H9 (cell line): ENCODE measurements around the gene TRABD2B. TPM values are rescaled to one million over a fixed set of nuclear protein-coding genes. Genes with fewer than 3 reads are reported as not detected.

Experiments
- DNase-seq: peaks from one replicate; pipeline ENCODE4 v3.0.0-alpha.2; 2017
- H2AFZ ChIP-seq: one replicate; pipeline ENCODE4 v1.6.1; 2013; ENCODE audit warnings: mild to moderate bottlenecking, low read length, control low read depth, moderate library complexity
- H2AK5ac ChIP-seq: 2 replicates; pipeline ENCODE4 v1.6.1; 2013; ENCODE audit warnings: low read length, control low read depth, mixed read lengths; ENCODE audit not compliant: insufficient read length
- H2BK120ac ChIP-seq: one replicate; pipeline ENCODE4 v1.6.1; 2013; ENCODE audit warnings: low read depth, mild to moderate bottlenecking, low read length, control low read depth, inconsistent platforms; ENCODE audit not compliant: poor library complexity, severe bottlenecking
- H2BK12ac ChIP-seq: 2 replicates; pipeline ENCODE4 v1.6.1; 2013; ENCODE audit warnings: low read length, control low read depth, mixed read lengths, low read depth; ENCODE audit not compliant: insufficient read length
- H2BK15ac ChIP-seq: 2 replicates; pipeline ENCODE4 v1.6.1; 2013; ENCODE audit warnings: low read depth, low read length, control low read depth
- H2BK20ac ChIP-seq: one replicate; pipeline ENCODE4 v1.6.1; 2013; ENCODE audit warnings: low read depth, mild to moderate bottlenecking, low read length, control low read depth, inconsistent platforms; ENCODE audit not compliant: poor library complexity, severe bottlenecking
- H2BK5ac ChIP-seq: 2 replicates; pipeline ENCODE4 v1.6.1; 2013; ENCODE audit warnings: low read length, control low read depth, mixed read lengths; ENCODE audit not compliant: insufficient read length
- H3K14ac ChIP-seq: 2 replicates; pipeline ENCODE4 v1.6.1; 2013; ENCODE audit warnings: low read length, control low read depth; ENCODE audit not compliant: insufficient read depth
- H3K18ac ChIP-seq: 2 replicates; pipeline ENCODE4 v1.6.1; 2013; ENCODE audit warnings: low read depth, mild to moderate bottlenecking, mixed read lengths, low read length, control low read depth; ENCODE audit not compliant: insufficient read length
- H3K23ac ChIP-seq: 2 replicates; pipeline ENCODE4 v1.6.1; 2013; ENCODE audit warnings: low read length, control low read depth, mixed read lengths, low read depth; ENCODE audit not compliant: insufficient read length
- H3K23me2 ChIP-seq: 2 replicates; pipeline ENCODE4 v1.6.1; 2013; ENCODE audit warnings: low read depth, mild to moderate bottlenecking, mixed read lengths, low read length, control low read depth; ENCODE audit not compliant: insufficient read length, poor library complexity, severe bottlenecking
- H3K27ac ChIP-seq: 2 replicates; pipeline ENCODE4 v1.5.1; 2013; ENCODE audit warnings: low read length, control low read depth, mixed read lengths, low read depth; ENCODE audit not compliant: insufficient read length
- H3K27me3 ChIP-seq: 2 replicates; pipeline ENCODE4 v1.6.1; 2013; ENCODE audit warnings: low read length, control low read depth, inconsistent platforms; ENCODE audit not compliant: insufficient read depth
- H3K4ac ChIP-seq: 2 replicates; pipeline ENCODE4 v1.6.1; 2013; ENCODE audit warnings: low read depth, mild to moderate bottlenecking, control low read depth, inconsistent platforms, low read length, moderate library complexity
- H3K4me1 ChIP-seq: 2 replicates; pipeline ENCODE4 v1.6.1; 2013; ENCODE audit warnings: low read length, control low read depth, inconsistent platforms; ENCODE audit not compliant: insufficient read depth
- H3K4me2 ChIP-seq: 2 replicates; pipeline ENCODE4 v1.6.1; 2013; ENCODE audit warnings: low read length, control low read depth, mixed read lengths; ENCODE audit not compliant: insufficient read length, insufficient read depth
- H3K56ac ChIP-seq: 2 replicates; pipeline ENCODE4 v1.6.1; 2013; ENCODE audit warnings: low read depth, mild to moderate bottlenecking, mixed read lengths, low read length, control low read depth; ENCODE audit not compliant: insufficient read length
- H3K79me1 ChIP-seq: 2 replicates; pipeline ENCODE4 v1.6.1; 2013; ENCODE audit warnings: low read depth, mild to moderate bottlenecking, moderate library complexity, low read length, control low read depth, inconsistent platforms; ENCODE audit not compliant: insufficient read depth, poor library complexity, severe bottlenecking
- H3K79me2 ChIP-seq: 2 replicates; pipeline ENCODE4 v1.6.1; 2013; ENCODE audit warnings: low read length, control low read depth, inconsistent platforms; ENCODE audit not compliant: insufficient read depth
- H3K9ac ChIP-seq: 2 replicates; pipeline ENCODE4 v1.6.1; 2013; ENCODE audit warnings: low read length, control low read depth, mixed read lengths; ENCODE audit not compliant: insufficient read length; ENCODE audit errors: extremely low read depth
- H3K9me3 ChIP-seq: one replicate; pipeline ENCODE4 v1.6.1; 2013; ENCODE audit warnings: low read depth, low read length, inconsistent platforms; ENCODE audit not compliant: control insufficient read depth
- H3T11ph ChIP-seq: one replicate; pipeline ENCODE4 v1.6.1; 2013; ENCODE audit warnings: mild to moderate bottlenecking, low read length, control low read depth, inconsistent platforms
- H4K20me1 ChIP-seq: one replicate; pipeline ENCODE4 v1.6.1; 2013; ENCODE audit not compliant: control insufficient read depth, insufficient read length, insufficient read depth
- H4K5ac ChIP-seq: 2 replicates; pipeline ENCODE4 v1.6.1; 2013; ENCODE audit warnings: low read depth, mild to moderate bottlenecking, mixed read lengths, low read length, control low read depth; ENCODE audit not compliant: insufficient read length
- H4K8ac ChIP-seq: replicated peaks from 2 replicates; pipeline ENCODE4 v1.6.1; 2013; ENCODE audit warnings: low read length, control low read depth, mixed read lengths, low read depth; ENCODE audit not compliant: insufficient read length
- H4K91ac ChIP-seq: 2 replicates; pipeline ENCODE4 v1.6.1; 2013; ENCODE audit warnings: low read depth, mild to moderate bottlenecking, moderate library complexity, mixed read lengths, low read length, control low read depth; ENCODE audit not compliant: insufficient read length
- H3K27ac Mint-ChIP-seq, 3 experiments: 2 replicates in 2 of 3; 3 replicates in 1 of 3; pipeline ENCODE4 v1.8.0; 2020 to 2021; ENCODE audit warnings: mixed read lengths in 3 of 3, mild to moderate bottlenecking in 1 of 3, moderate library complexity in 1 of 3
- H3K27me3 Mint-ChIP-seq: 2 replicates; pipeline ENCODE4 v1.8.0; 2021; ENCODE audit warnings: low read depth, mild to moderate bottlenecking, moderate library complexity, mixed read lengths
- H3K36me3 Mint-ChIP-seq, 3 experiments: 2 replicates in 2 of 3; 3 replicates in 1 of 3; pipeline ENCODE4 v1.8.0; 2020 to 2021; ENCODE audit warnings: low read depth in 3 of 3, mixed read lengths in 3 of 3; ENCODE audit not compliant: insufficient read depth in 1 of 3
- H3K4me1 Mint-ChIP-seq, 2 experiments: 2 replicates each; pipeline ENCODE4 v1.8.0; 2020; ENCODE audit warnings: mixed read lengths in 2 of 2
- H3K4me3 Mint-ChIP-seq, 2 experiments: 2 replicates in 1 of 2; 3 replicates in 1 of 2; pipeline ENCODE4 v1.8.0; 2020 to 2021; ENCODE audit warnings: mild to moderate bottlenecking in 2 of 2, mixed read lengths in 2 of 2, moderate library complexity in 1 of 2
- H3K9me3 Mint-ChIP-seq, 2 experiments: 2 replicates in 1 of 2; 3 replicates in 1 of 2; pipeline ENCODE4 v1.8.0; 2020; ENCODE audit warnings: mild to moderate bottlenecking in 2 of 2, mixed read lengths in 2 of 2, moderate library complexity in 1 of 2
- WGBS: extraction: QIAGEN DNeasy Blood & Tissue Kit; methylation state at CpG from one replicate; pipeline ENCODE4 v1.1.7; 2013; ENCODE audit warnings: missing lambda C conversion rate, low lambda C conversion rate, mixed read lengths; ENCODE audit not compliant: insufficient read length; ENCODE audit errors: extremely low coverage; 5-methylcytosine and 5-hydroxymethylcytosine counted together
- total RNA-seq: library from RNA; stranded (reverse); gene quantifications from 2 replicates; pipeline ENCODE4 v1.2.1, GENCODE V29; 2021
- TF ChIP-seq, protein P1 (sequence below): fragments of 200-600 bp; sonication (generic); conservative IDR thresholded peaks from 3 replicates; pipeline ENCODE4 v1.8.0; 2021; ENCODE audit warnings: antibody characterized with exemption, mild to moderate bottlenecking

Gene TRABD2B
- total RNA-seq, 1 experiment from 2014 or later: 2.3 TPM

DNA sequence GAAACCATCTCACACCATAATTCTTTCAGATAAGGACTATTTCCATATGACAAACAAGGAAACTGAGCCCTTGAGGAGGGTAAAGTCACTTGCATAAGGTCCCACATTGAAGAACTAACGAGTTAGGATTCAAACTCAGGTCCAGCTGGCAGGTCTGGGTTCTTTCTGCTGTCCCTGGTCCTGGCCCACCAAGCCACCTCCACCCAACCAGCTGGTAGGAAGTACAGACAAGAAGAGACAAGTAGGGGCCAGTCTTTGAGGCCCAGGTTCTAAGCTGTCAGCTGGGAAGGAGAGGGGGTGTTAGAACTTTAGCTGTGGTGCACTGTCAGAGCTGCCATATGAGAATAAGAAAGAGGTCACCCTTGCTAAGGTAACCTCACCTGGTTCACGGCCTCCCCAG is 188.6 kb downstream of the TRABD2B start:
- H3K36me3 Mint-ChIP-seq: no peaks in the 10 kb centered on the region
- H2BK12ac ChIP-seq: no peak overlapping the region
- H2AK5ac ChIP-seq: no peak overlapping the region
- H3K23ac ChIP-seq: no peak overlapping the region
- H3K56ac ChIP-seq: no peak overlapping the region
- H4K91ac ChIP-seq: no peak overlapping the region
- no peak overlapping the region for H3K9ac ChIP-seq
- H2BK5ac ChIP-seq: no peak overlapping the region
- H3K4me3 Mint-ChIP-seq: no peak overlapping the region
- TF ChIP-seq, protein P1, sequence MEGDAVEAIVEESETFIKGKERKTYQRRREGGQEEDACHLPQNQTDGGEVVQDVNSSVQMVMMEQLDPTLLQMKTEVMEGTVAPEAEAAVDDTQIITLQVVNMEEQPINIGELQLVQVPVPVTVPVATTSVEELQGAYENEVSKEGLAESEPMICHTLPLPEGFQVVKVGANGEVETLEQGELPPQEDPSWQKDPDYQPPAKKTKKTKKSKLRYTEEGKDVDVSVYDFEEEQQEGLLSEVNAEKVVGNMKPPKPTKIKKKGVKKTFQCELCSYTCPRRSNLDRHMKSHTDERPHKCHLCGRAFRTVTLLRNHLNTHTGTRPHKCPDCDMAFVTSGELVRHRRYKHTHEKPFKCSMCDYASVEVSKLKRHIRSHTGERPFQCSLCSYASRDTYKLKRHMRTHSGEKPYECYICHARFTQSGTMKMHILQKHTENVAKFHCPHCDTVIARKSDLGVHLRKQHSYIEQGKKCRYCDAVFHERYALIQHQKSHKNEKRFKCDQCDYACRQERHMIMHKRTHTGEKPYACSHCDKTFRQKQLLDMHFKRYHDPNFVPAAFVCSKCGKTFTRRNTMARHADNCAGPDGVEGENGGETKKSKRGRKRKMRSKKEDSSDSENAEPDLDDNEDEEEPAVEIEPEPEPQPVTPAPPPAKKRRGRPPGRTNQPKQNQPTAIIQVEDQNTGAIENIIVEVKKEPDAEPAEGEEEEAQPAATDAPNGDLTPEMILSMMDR: no peak
- no peaks in the 10 kb centered on the region for H3K79me1 ChIP-seq
- H3K9me3 Mint-ChIP-seq: no peaks in the 10 kb centered on the region
- no peak overlapping the region for H3K18ac ChIP-seq
- no peaks in the 10 kb centered on the region; the same call in 1 of the 2 replicates for H3K27me3 Mint-ChIP-seq
- H3K23me2 ChIP-seq: no peaks in the 10 kb centered on the region
- no peak overlapping the region for H2BK15ac ChIP-seq
- no peak overlapping the region for H3K4me2 ChIP-seq
- no peak overlapping the region for H2BK20ac ChIP-seq
- H2BK120ac ChIP-seq: no peak overlapping the region
- H4K20me1 ChIP-seq: no peaks in the 10 kb centered on the region
- no peak overlapping the region for H3T11ph ChIP-seq
- no peak overlapping the region for H2AFZ ChIP-seq
- H3K4me1 ChIP-seq: no peaks in the 10 kb centered on the region
- DNase-seq: no peak
- no peaks in the 10 kb centered on the region for H3K79me2 ChIP-seq
- no CpG with 5 or more reads among the region's 2 CpGs for WGBS
- H3K14ac ChIP-seq: no peak overlapping the region
- H4K5ac ChIP-seq: no peak overlapping the region
- H3K27me3 ChIP-seq: no peaks in the 10 kb centered on the region
- H3K4me1 Mint-ChIP-seq: peaks cover 15 to 26% of the 10 kb centered on the region in 2 experiments
- no peak overlapping the region for H3K27ac ChIP-seq
- no peak overlapping the region for H3K4ac ChIP-seq
- no peak overlapping the region for H3K27ac Mint-ChIP-seq
- no peaks in the 10 kb centered on the region for H3K9me3 ChIP-seq
- H4K8ac ChIP-seq: no peak overlapping the region
